ENCODE data around the gene MAPRE3.

Gene MAPRE3

DNA sequence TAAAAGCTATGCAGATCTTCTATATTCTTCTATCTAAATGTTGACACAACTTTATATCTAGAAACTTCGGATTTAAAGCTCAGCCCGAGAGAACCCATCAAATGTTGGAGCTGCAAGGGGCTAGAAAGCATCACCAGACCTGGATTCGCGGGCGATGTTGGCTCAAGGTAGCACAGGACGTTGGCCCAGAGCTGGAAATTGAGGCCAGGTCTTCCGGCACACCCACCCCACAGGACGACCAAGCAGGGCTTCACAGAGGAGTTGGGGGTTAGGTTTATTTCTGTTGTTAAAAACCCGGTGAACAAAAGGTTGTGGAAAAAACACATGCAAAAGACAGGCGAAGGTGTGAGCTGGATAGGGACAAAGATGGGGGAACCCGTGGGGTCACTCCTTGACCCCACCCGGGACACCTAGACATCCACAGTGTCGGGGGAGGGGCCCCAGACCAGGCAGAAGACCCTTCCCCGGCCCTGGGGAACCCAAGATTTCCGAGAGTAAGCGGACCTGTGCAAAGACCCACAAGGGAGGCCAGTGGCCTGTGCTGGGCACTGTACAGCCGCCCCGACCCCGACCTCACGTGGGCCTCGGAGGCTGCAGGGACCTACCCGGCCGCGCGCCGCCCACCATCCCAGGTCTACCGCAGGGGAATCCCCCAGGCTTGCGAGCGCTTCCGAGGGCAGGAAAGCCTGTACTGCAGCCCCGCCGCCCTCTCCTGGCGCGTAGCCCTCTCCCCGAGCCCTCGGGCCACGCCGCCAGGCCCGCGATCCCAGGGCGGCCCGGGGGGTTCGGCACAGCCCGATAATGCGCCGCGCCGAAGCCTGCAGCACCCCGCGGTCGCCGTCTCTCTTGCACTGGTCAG lies 79.2 kb downstream of the MAPRE3 start:
- peak; percentile 66 for DNase-seq

DNA sequence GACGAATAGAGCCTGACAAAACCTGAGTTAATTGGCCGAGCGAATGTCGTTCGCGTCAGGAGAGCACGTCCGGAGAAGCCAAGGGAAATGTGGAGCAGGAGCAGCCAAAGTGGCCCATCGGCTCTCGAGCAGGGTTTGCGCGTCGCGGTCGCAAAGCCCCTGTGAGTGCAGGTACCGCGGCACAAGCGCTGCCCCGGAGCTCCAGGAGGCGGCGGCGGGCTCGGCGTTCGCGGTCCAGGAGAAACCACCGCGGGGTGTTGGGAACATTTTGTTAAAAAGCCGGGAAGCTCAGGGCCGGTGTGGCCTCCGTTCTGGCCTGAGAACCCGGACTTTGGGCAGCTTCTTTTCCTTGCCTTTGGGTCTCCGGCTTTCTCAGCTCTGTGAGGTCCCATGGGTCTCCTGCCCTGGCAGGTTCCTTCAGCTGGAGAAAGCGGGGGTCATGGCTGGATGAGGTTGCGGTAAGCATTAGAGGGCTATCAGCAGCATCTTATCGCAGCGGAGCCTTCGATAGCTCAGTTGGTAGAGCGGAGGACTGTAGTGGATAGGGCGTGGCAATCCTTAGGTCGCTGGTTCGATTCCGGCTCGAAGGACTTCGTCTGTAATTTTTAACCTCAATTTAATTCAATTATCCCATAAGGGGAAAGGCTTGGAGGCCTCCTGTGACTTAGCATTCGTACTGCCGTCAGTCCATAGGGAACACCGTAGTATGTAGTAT lies 80.0 kb downstream of the MAPRE3 start:
- peak; percentile 77 for DNase-seq

DNA sequence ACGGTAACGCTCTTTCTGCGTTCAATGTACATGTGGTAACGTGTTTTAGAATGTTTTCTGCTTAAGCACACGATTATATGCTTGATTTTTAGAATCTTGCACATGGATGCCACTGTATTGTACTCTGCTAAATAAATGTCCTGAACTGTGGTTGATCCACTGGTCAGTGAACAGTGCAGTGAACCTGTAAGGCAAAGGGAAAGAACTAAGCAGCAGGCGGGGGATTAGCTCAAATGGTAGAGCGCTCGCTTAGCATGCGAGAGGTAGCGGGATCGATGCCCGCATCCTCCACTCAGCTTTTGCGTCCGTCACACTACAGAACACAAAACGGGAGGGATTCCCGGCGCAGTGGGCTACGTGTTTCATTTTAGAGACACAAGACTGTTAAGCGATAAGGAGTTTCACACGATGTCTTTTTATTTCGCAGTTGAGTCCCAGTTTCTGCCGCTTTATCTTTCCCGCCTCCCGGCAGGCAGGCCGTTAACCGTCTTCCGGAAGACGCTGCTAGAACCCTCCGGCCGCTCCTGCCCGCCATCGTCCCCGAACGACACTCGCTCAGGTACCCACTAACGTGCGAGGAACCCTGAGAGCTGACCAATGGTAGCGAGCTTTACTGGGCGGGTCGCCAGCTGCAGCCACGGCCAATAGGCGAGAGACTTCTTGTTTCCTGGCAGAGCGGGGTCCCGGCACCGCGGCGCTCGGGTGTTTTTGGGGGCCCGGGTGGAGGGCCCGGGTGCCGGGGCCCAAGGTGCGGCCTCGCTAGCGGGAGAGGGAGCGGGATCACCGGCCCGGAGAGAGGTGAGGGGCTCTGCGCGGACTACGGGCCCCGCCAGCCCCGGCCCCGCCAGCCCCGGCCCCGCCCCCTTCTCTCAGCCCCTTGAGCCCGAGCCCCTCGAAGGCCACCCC lies 80.8 kb downstream of the MAPRE3 start, which contains the start of gene AGBL5:
Gene AGBL5, plus strand, starts transcription at position 673 of the 906 bp plus-strand sequence. CDS start 1,291 bp downstream, outside the sequence.
- DNase-seq = peak; percentile 96

DNA sequence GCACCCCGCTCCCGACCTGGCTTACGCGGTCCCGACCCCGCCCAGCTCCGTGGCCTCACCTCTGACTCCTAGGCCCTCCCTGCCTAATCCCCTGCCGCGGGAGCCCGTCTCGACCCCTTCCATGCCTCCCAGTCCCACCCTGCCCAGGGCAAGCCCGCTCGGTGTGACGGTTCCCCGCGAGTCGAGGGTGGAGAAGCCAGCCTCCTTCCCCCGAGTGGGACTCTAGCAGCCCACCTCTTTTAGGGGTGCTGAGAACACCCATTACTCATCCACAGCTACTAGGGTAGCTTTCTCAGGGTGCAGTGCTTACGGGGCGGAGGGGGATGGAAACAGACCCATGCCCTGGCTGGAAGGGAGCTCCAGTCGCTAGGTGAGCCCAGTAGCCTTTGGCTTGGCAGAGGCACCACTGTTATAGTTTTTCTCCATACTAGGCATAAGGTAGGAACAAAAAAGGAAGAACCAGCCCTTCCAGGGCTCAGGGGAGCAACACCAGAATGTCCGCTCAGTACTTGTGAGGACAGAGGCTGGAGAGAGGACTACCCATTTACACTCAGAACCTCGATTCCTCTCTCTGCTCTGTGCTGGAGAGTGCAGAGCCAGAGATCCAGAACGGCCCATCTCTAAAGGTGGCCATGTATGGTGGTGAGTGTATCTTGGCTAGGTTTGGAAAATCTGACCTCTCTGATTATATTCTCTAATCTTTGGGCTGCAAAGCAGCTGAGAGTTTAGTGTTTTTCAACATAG lies 81.6 kb downstream of the MAPRE3 start:
- no peak for DNase-seq

DNA sequence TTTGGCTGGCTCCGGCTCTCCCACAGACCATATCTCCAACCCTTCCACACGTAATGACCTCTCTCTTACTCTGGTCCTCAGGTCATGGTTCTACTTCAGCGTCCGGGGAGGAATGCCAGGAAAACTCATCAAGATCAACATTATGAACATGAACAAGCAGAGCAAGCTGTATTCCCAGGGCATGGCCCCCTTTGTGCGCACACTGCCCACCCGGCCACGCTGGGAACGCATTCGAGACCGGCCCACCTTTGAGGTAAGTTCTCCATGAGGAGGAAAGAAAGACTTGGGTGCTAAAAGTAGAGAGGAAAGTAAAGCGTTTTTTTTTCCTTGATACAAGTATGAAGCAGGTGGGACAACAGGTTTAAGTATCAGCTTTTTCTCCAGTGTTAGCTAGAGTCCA lies 82.9 kb downstream of the MAPRE3 start:
- DNase-seq = no peak

DNA sequence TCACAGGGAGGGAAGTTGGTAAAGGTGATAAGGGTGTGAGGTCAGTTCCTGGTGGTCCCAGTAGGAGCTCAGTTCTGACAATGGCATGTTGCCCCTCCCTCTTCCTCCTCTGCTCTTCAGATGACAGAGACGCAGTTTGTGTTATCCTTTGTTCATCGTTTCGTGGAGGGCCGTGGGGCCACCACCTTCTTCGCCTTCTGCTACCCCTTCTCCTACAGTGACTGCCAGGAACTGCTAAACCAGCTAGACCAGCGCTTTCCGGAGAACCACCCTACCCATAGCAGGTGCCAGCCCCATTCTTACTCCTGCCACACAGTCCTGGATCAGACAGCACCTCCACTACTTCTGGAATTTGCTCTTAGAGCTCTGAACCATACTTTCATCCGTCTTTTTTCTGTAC lies 83.3 kb downstream of the MAPRE3 start:
- no peak for DNase-seq

DNA sequence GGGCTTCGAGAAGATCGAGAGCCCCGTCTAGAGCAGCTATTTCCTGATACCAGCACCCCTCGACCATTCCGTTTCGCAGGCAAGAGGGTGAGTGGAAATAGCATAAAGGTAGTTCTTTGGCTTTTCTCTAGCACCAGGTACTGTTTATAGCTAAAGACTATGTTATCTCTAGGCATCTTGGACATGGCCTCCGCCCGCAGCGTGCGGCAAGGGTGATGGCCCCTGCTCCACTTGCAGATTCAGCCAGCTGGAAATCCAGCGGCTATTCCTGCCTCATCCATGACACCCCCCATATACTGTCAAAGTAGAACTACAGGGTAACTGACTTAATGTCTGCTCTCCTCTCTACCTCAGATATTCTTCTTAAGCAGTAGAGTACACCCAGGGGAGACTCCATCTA lies 84.3 kb downstream of the MAPRE3 start:
- no peak for DNase-seq

DNA sequence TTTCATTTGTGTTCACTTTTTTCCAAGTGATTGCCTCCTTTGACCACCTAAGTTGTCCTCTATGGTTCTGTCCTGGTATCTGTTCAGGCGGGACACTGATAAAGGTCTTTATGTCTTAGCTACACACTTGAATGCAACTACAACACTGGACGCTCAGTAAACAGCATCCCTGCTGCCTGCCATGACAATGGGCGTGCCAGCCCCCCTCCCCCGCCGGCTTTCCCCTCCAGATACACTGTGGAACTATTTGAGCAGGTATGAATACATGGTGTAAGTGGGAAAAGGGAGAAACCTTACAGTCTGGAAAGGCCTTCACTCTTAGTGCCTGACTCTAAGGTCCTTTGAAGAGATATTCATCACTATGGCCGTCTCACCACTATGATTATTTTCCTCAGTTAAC lies 86.7 kb downstream of the MAPRE3 start:
- DNase-seq = no peak

DNA sequence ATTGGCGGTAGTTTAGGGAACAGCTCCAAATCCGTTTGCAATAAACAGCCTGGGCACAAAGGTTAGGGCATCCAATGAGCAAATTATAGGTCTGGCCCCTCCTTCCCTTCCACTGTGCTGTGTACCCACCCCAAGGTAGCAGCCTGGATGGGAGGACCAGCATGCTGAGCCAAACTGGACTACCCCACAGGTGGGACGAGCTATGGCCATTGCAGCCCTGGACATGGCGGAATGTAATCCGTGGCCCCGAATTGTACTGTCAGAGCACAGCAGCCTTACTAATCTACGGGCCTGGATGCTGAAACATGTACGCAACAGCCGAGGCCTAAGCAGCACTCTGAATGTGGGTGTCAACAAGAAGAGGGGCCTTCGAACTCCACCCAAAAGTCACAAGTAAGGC lies 87.8 kb downstream of the MAPRE3 start:
- DNase-seq = no peak

DNA sequence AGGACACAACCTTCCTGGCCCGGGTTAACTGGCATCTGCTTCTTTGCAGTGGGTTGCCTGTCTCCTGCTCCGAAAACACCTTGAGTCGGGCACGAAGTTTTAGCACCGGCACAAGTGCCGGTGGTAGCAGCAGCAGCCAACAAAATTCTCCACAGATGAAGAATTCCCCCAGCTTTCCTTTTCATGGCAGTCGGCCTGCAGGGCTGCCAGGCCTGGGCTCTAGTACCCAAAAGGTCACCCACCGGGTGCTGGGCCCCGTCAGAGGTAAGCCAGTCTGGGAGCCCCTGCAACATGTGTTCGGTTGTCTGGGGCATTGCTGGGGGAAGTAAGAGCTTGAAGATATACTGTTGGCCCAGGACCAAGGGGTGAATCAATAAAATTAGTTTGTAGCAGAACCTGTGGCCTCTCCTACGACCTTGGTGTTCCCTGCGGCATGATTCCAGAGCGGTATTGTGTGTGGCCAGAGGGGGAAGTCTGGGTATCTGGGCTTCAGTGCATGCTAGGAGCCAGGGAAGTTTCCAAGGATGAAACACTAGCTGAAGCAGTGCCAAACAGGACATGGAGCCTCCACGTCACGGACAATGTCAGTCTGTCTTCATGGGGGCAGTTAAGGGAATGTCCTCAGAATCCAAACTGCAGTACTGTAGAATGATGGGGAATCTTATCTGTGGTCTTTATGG lies 88.8 kb downstream of the MAPRE3 start:
- no peak for DNase-seq

DNA sequence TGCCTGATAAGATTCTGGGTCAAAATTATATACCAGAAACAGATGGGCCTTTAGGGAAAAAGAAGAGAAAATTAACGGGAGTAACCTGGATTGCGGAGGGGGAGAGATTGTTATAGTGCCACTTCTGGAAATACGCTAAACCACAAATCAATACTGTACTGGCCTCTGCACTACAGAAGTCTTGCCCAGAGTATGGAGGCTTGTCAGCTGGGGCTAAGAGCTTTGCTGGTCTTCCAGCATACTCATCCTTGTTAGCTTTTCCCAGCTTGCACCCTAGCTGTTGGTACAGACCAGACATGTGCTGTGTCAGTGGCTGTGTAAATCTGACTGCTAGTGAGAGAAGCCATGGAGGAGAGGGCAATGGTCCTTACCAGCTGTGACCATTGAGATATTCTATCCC lies 89.9 kb downstream of the MAPRE3 start:
- no peak for DNase-seq

DNA sequence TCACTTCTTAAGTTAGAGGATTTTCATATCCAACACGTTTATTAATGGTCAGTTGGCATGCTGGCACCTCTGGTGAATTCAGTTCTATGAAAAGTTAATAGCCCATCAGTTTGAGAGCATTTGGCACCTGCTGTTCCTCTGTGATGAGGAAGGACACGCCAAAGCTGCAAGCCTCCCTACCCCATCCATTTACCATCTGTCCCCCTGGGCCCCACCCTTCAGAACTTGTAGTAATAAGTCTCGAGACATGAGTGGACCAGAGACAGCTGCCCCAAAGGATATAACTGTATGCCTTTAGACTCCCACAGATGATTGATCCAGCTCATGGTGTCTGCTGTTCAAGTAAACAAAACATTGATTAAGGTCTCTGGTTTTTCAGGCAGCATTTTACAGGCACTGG lies 94.7 kb downstream of the MAPRE3 start:
- no peak for DNase-seq

DNA sequence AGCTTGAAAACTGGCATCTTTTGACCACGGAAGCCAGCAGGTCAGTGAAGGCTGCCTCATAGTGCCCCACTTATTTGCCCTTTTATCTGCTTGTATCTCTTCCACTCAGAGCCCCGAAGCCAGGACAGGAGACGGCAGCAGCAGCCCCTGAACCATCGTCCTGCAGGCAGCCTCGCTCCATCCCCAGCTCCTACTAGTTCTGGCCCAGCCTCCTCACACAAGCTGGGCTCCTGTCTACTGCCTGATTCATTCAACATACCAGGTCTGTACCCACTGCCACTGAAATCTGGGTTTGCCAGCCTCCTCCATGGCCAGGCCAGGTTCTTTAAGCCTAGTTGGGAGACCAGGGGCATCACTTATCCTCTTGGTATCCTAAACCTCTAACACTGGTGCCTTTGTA lies 96.9 kb downstream of the MAPRE3 start:
- no peak for DNase-seq

DNA sequence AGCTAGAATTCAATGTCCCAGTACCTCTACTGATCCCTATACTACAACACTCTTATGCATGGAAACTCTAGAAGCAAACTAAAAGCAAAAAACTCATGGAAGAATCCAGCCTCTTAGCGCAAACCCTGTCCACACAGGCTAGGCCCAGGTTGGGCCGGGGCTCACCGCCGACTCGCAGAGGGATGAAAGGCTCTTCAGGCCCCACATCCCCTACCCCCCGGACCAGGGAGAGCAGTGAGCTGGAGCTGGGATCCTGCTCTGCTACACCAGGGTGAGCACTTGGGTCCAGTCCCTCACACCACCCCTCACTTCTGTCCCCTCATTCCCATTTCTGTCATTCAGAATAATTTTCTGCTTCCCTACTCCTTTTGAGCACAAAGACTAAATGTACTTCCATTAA lies 99.0 kb downstream of the MAPRE3 start:
- DNase-seq = no peak

DNA sequence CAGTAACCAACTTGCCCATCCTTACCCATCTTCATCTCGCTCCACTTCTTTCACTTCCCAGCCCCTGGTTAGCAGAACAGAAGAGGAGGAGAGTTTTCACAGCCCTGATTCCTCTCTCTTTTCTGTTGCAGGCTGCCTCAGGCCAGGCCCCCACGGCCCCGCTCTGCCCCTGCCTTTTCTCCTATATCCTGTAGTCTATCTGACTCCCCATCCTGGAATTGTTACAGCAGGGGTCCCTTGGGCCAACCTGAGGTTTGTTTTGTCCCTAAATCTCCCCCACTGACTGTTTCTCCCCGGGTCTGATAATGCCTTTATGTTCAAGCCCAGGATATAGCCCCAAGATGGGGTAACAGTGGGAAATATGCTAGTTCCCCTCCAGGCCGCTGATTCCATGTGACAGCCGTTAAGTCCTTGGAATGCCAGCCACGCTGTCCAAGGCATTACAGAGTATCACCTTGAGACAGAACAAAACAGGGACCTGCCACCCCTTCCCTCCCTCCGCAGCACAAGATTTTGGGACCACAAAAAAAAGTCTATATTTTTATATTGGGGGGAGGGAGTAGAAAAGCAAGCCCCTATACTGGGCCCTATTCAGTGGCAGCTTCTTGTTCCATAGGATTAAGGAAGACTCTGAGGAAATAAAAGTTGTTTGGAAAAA lies 99.7 kb downstream of the MAPRE3 start:
- no peak for DNase-seq

DNA sequence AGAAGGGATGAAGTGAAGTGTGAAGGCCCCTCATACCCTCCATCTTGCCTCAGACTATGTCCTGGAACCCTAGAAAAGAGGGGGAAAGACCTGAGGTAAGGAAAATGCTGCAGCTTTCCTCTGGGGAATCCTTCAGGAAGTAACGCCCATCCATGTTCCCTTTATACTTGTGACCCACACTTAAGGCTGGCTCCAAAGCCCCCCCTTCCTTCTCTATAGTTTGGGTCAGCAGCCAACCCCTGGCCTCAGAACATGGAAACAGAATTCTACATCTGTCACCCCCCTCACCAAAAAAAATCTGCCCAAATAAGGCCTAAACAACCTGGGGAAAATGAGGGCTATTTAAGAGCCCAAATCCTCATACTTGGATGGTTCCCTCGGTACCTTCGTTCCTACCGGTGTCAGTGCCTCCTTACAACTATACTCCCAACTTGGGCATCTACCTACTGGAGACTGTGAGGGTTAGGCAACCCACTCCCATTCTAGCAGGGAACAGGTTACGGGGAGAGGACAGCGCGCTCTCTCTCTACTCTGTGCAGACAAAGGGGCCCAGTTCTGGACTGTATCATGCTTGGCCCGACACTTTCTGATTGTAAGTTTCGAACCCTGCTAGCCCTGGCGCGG lies 100.3 kb downstream of the MAPRE3 start:
- DNase-seq = no peak

DNA sequence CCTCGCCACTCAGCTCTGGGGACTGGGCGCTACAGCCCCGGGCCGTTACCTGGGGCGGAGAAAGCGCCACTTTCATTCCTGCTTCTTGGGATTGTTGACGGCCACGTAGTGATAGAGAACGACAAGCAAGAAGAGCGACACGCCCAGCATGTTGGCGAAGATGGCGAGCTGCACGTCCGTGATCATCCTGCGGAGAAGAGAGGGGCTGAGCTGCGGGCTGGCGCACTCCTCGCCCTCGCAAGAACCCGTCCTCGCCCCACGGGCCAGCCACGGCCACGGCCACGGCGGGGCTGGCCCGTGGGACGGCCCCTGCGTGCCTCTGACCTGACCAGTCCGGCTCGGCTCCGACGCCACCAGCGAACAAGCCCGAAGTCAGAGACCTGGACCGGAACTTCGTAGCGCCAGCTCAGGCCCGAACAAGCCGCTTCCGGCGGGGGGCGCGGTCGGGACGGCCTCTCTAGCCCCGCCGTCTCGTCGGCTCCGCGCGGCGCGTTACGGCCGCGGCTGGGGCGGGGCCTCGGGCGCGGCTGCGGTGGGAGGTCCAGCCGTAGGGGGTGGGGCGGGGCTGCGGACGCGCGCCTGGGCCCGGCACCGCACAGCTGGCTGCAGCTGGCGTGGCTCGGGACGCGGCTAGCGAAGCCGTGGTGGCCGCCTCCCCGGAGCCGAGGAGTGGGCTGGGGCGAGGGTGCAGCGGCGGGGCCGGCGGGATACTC lies 101.0 kb downstream of the MAPRE3 start, which contains the start of gene OST4:
Gene OST4, minus strand, starts transcription at position 378 of the 713 bp plus-strand sequence.
- peak; percentile 98 for DNase-seq

DNA sequence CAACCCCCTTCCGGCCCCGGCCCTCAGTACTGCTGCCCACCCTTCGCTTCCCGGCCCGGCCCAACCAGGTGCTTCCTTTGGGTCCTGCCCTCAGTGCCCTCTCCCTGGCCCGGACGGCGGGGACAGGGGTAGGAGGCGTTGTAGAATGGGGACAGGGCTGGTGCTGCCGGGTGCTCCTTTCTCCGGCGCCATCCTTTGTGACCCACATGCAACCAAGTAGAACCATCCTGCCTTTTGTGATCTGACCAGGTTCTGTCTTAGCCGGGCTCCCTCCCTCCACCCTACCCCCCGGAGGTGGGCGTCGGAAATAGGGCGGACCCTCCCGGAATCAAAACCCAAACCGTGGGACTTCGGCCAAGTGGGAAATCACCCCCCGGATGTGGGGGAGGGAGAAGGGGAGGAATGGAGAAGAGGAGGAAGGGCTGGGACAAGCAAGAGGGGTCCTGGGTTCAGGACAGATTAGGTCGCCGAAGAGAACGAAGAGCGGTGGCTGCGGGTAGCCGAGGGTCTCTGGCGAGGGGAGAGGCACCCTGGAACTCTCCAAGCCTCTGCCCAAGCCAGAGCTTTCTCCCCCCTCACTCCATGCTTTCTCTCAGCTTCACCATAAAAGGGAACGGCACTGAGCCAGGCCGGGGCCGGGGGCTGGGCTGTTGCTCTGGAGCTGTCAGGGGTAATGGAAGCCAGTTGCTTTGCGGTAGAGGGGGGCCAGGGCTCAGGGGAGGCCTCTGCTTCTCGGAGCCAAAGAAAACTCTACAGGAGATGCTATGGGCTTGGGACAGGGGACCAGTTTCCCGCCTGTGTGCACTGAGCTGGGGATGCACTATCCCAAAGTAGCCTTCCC lies 101.8 kb downstream of the MAPRE3 start:
- DNase-seq = no peak

DNA sequence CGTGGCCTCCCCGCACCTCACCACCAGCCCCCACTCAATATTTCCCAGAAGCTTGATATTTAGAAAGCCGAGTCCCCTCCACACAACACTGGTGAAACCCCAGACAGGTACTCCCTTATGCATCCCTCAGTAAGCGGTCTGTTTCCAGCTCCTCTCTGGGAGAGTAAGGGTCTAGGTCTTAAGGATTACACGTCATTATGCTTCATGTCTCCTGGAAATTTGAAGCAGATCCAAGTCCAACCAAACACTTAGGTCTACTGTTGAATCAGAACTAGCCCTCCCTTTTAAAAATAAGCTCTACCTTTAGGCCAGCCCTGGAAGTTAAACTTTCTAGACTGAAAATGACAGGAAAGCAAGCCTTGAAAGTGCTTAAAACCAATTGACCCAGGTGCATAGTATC lies 102.5 kb downstream of the MAPRE3 start:
- DNase-seq = no peak

Measured in 8988T (cell line).